ENCODE data around the gene EXOC2.

Gene EXOC2

DNA sequence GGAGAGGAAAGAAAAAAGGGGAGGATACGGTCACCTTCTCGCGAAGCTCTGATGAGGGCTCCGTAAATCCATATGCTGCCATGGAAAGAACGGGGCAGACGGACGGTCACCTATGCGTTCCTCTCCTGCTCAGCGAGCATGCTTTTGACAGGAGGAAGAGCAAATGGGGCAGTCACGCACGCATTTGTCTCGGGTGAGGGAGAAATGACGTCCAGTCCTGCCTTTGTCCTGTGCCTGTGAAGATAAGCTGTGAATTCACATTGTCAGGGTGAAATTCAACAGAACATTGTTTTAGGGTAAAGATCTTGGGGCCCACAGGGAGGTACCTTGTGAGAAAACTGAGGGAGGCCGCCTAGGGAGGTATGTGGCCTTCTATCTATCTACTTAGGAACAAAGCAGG, 217.6 kb downstream of the EXOC2 start:
- in situ Hi-C loops (cut with HindIII; ENCODE audit: low sequenced_read_pairs): no loop called here

DNA sequence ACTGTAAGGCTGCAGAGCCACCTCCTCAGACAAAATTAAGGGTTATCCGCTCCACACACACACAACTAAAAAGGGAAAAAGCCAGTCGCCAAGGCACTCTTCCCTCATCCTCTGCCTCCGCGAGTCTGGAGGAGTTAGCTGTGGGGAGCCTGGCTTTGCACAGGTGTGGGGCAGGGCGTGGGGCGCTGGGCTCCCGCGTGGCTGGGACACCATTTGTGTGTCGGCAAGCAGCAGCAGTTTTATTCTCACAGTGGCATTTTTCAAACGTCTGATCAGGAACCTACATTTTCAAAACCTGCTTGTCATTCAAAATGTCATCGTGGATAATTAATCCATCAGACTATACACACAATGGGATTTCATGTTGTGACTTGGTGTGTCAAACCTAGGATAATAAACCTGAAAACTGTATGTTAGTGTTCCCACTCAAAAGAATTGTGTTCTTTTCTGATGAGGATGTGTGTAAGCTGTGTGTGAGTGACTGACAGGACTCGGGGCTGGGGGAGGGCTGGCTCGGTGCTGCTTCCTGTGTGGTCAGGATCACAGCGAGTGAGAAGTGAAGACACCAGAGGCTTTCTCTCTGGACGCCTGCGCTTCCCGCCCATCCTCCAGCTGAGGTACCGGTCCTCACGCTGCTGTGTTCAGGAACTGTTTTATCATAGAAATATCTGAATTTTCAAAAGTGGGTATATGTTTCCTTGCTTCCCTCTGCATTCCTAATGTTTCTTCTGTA, 218.3 kb downstream of the EXOC2 start:
- in situ Hi-C loops (cut with HindIII; ENCODE audit: low sequenced_read_pairs): no loop called here

DNA sequence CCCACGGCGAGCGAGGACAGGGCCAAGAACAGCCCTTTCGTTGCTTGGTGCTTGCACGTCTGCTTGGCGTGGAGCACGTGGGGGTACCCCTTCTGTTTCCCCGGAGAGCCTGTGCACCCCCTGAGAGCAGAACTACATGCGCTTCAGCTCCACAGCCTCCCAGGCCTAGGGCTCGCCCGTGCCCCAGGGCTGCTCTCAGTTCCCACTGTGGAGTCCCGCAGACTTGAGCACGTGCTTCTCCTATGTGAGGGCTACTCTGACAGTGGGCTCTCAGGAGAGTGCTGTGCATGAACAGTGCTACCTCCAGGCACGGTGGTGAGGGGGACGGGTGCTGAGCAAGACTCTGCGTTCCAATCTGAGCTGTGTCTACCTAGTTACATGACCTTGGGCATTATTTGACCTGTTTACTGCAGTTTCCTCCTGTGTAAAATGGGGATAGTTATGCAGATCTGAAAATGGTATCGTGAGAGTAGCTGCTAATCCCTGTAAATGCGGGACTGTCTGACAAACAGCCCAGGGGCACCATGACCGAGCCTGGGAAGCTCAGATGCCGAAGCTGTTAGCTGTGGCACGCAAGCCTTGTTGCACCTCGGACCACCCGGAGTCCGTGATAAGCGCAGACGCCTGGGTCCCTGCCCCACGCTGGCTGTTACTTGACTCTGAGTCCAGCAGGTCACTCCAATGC, 219.0 kb downstream of the EXOC2 start:
- in situ Hi-C loops (cut with HindIII; ENCODE audit: low sequenced_read_pairs): no loop called here

DNA sequence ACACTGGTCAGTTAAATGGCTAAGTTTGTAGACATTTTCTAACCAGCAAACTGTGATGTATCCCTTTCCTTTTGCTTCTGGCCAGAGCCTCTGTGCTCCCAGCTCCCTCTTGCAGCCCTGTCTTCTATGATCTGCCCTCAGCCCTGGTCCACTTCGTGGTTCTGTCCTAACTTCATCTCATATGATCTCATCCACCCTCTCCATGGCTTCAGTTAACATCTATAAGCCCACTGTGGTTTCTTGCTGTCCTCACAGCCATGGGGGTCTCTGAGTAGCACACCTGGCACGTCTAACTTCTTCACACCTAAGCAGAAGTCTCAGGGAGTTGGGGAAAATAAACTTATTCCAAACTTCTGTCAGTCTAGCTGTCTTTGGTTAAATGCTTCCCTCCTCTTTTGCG, 219.6 kb downstream of the EXOC2 start:
- in situ Hi-C loops (cut with HindIII; ENCODE audit: low sequenced_read_pairs): no loop called here

DNA sequence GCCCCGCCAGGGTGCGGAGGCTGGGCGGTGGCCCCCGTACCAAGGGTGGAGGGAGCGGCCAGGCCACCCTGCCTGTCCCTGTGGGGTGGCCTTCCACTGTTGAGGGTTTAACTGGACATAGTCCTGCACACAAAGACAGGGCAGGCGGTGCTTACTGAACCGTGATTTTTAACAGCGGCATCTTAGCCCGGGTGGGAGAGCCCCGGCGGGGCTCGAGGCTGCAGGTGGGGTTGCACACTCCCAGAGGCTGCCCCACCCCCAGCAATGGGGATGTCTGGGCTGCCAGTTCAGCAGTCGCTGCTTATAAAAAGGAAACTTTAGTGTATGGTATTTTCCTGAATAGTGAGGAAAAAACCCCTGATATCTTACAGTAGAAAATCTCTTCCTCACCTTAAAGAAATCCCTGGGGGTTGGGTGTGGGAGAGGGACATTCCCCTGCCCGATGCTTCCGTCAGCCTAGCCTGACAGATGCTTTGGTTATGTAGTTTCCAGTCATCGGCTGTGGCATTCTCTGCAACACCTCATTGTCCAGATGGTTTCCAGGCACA, 222.0 kb downstream of the EXOC2 start:
- in situ Hi-C loops (cut with HindIII; ENCODE audit: low sequenced_read_pairs): no loop called here

DNA sequence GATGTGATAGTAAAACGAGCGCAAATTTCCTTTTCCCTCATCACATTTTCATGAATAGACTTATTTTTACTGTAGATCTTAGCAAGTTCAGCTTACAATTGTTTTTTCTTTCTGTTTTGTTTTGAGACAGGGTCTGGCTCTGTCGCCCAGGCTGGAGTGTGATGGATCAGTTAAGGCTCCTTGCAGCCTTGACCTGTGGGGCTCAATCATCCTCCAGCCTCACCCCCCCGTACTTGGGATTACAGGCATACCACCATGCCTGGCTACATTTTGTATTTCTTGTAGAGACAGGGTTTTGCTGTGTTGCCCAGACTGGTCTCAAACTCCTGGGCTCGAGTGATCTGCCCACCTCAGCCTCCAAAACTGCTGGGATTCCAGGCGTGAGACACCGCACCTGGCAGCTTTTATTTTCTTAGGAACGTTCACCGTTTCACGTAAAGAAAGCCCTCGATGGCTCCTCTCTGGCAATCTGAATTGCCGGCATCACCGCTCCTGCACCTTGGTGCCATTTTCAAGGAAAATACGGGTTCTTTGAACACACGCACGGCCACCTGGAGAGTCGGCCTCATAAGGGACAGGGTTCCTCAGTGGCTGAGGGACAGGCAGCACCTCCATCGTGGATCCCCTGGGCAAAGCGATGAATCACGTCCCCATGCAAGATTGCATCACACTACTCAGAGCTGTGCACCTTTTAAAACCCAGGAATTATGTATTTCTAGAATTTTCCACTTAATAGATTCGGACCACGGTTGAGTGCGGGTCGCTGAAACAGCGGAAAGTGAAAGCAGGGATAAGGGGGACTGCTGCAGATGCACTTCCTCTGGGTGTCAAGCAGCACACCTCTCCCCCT, 222.7 kb downstream of the EXOC2 start:
- in situ Hi-C loops (cut with HindIII; ENCODE audit: low sequenced_read_pairs): no loop called here

DNA sequence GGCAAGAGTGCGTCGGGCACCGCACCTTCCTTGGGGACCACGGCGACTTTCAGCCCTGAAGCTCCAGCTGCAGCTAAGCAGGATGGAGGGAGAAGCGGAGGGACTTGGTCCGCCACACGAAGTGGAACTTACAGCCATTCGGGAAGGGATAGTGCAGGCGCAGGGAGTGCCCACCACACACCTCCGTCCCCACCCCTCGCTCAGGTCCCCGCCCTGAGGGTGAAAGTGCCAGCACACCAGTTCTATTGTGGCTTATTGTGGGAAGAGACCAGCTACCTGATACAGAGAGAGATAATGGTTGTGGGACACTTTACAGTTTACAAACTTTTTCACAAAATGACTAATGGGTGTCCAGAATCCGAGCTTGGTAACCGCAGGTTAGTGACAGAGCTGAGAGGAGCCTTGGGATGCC, 225.3 kb downstream of the EXOC2 start:
- in situ Hi-C loops (cut with HindIII; ENCODE audit: low sequenced_read_pairs): no loop called here

DNA sequence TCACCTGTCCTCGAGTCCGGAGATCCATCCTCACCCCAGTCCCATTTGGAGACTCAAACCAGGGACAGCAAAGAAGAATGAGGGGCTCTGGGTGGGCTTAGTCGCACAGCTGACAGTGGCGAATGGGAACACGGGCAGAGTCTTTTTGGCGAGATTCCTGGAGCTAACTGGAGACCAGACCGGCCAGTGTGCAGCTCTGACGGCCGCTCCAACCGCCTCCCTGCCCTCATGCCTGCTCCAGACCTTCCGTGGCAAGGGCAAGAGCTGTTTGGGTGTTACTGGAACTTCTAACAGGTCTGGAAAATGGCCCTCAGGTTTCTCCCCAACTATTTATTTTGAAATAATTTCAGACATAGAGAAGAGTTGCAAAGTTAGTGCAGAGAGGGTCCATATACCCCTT, 225.8 kb downstream of the EXOC2 start:
- in situ Hi-C loops (cut with HindIII; ENCODE audit: low sequenced_read_pairs): no loop called here

DNA sequence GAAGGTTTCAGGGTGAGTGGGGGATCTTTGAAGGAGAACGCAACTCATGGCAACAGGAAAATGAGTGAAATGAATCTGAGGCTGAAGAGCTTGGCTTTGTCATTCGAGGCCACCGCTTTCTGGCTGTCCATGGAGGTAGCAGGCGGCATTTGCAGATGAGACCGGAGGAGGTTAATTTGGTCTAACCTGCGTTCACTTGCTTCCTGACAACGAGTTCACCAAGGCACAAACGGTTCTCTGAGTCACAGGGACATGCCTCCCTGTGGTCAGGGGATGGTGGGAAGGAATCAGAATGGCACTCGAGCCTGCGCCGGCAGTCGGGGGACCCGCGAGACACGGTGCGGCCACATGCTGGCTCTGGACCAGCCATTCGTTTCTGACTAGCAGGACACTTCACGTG, 226.4 kb downstream of the EXOC2 start:
- in situ Hi-C loops (cut with HindIII; ENCODE audit: low sequenced_read_pairs): no loop called here

DNA sequence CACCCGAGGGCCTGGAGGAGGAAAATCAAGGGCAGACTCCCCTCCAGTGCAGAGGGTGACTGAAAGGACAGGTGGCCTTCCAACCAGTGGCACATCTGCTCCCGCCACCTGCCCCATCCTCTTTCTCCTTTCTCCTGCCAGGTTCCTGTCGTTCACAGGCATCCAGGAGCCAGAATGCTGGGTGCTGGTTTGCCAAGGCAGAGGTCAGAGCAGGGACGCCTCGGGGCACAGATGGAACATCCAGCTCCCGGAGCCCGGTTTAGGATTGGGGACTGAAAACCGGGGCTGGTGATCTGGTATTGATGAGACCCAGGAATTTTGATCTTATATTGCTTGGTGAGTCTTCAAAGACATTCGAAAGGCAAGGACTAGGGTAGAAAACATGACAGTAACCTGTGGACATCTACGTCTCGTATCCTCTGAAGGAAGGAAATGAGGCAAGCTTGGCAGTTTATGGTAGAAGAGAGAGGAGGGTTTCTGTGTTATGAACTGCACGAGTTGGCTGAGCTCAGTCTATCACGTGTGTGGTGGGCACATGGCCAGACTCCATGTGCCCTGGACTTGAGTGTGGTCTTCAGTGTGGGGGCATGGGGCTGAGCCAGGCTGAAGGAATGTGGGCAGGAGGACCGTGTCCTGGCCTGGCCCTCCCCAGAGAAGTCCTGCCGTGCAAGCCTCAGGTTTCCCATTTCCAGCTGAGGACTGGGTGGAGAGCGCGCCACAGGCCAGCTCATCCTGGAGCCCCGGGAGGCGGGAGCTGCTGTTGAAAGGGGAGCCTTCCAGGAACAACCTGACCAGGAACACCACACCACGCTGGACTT, 227.2 kb downstream of the EXOC2 start:
- in situ Hi-C loops (cut with HindIII; ENCODE audit: low sequenced_read_pairs): no loop called here

DNA sequence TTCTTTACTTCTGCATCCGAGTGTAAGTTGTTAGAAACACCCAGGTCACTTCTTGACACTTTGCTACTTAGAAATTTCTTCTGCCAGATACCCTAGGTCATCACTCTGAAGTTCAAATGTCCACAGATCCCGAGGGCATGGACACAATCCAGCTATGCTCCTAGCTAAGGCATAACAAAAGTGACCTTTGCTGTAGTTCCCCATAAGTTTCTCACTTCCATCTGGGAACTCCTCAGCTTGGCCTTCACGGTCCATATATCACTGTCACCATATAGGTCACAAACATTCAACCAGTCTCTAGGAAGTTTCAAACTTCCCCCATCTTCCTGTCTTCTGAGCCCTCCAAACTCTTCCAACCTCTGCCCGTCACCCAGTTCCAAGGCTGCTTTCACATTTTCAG, 236.1 kb downstream of the EXOC2 start:
- in situ Hi-C loops (cut with HindIII; ENCODE audit: low sequenced_read_pairs): no loop called here

DNA sequence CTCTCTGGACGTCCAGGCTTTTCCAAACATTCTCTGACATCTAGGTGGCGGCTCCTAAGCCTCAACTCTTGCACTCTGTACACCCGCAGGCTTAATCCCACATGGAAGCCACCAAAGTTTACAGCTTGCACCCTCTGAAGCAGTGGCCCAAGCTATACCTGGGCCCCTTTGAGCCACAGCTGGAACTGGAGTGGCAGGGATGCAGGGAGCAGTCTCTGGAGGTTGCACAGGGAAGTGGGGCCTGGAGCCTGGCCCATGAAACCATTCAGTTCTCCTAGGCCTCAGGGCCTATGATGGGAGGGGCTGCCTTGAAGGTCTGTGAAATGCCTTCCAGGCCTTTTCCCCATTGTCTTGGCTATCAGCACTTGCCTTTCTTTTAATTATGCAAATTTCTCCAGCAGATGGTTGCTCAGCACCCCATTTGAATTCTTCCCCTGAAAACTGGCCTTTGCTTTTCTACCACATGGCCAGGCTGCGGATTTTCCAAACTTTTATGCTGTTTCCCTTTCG, 236.5 kb downstream of the EXOC2 start:
- in situ Hi-C loops (cut with HindIII; ENCODE audit: low sequenced_read_pairs): no loop called here

DNA sequence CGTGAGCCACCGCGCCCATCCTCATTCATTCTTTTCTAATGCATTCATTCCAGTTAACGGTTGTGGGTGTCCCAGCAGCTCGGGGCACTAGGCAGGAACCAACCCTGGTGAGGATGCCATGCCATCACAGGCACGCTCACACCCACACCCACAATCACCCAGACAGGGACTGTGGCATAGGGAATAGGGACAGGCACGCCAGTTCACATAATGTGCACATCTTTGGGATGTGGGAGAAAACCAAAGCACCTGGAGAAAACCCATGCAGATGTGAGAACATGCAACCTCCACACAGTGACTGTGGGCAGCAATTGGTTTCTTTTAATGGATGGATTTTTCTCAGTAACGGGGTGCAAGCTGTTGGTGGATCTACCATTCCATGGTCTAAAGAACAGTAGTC, 237.1 kb downstream of the EXOC2 start:
- in situ Hi-C loops (cut with HindIII; ENCODE audit: low sequenced_read_pairs): no loop called here

DNA sequence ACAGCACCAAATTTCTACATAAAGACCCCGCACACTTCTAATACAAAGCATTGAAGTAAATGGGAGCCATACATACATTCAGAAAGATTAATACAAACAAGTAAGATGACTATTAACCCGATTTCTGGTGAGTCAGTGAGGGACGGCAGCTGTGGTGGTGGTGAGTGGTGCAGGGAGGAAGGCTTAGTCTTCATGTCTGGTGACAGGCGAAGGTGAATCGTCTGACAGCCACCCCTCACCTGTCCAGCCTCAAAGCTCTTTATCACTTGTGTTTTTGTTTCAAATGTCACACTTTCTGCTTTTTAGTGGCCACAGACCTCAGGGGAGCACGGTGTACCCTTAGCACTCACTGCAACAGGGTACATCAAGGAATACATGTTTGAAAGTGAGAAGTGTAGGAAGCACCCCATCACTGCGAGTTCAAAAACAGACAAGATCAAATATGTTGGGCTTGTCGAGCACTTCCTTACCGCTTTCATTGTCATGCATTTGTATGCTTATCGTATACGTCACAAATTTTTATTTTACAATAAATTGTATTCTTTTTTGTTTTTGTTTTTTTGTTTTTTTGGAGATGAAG, 237.8 kb downstream of the EXOC2 start:
- in situ Hi-C loops (cut with HindIII; ENCODE audit: low sequenced_read_pairs): no loop called here

DNA sequence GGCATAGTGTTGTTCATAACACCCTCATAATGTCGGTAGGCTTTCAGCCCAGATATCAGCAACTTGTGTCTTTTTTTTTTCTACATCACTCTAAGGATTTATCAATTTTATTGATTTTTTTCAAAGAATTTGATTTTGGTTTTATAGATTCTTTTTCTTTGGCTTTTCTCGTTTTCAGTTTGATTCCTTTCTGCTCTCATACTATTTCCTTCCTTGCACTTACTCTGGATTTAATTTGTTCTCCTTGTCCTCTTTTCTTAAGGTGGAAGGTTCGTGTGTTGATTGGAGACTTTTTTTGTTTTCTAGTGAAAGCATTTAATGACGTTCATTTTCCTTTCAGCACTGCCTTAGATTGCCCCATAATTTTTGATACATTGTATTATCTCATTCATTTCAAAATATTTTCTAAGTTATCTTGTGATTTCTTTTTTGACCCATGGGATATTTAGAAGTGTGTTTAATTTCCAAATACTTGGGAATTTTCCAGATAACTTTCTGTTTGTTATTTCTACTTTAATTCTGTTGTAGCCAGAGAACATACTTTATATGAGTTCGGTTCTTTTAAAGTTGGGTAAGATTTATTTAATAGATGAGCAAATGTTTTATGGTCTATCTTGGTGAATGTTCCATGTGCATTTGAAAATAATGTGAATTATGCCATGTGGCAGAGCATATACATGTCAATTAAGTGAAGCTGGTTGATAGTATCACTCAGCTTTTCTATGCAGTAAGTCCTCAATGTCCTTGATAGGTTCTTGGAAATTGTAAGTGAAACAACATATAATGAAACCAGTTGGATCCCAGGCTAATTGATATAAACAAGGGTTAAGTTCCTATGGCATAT, 238.6 kb downstream of the EXOC2 start:
- in situ Hi-C loops (cut with HindIII; ENCODE audit: low sequenced_read_pairs): no loop called here

DNA sequence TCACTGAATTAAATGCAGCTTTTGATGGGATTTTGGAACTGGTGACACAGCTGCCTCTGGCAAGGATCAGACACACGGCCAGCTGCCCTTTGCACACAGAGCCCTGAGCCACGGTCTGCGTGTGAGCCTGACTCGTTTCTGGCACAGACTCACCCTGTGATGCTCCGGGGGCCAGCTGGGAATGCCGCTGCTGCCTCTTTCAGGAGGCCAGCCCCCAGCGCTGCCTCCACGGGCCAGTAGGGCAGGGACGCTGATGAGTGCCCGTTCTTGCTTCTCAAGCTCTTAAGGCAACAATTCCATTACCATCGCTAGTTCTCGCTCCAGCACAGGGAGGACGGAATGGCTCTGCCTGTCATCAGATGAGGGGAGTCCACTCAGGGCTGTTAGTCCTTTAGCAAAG, 239.8 kb downstream of the EXOC2 start:
- in situ Hi-C loops (cut with HindIII; ENCODE audit: low sequenced_read_pairs): no loop called here

DNA sequence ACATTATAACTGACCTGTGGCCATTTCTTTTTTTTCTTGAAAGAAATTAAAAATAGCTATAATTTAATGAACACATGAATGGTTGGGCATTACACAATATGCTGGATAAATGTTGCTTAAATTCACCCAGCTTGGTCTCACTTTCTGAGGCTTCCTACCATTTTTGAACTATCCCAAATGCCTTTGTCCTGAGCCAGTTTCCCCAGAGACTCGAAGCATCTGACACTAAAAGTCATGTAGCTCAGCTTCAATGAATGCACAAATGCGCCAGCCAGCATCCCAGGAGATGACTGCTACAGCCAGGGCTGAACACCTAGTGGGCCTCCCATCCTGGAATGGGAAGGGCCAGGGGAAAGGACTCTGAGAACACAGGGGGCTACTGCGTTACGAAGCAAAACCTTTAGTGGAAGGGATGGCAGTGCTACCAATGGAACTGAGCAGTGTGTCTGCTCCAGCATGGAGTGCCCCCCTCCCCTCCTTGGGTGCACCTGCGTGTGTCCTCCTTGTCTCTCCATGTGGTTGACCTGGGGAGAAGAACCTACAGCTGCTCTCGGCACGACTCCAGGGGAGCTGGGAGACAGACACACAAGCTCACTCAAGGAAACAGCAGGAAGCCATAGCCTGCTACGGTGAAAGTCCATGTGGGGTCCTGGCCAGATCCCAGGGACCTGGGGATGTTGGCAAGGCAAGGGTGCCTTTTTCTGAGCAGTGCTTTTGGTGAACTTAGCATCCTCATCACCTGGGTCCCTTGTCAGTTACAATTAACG, 240.5 kb downstream of the EXOC2 start:
- in situ Hi-C loops (cut with HindIII; ENCODE audit: low sequenced_read_pairs): no loop called here

DNA sequence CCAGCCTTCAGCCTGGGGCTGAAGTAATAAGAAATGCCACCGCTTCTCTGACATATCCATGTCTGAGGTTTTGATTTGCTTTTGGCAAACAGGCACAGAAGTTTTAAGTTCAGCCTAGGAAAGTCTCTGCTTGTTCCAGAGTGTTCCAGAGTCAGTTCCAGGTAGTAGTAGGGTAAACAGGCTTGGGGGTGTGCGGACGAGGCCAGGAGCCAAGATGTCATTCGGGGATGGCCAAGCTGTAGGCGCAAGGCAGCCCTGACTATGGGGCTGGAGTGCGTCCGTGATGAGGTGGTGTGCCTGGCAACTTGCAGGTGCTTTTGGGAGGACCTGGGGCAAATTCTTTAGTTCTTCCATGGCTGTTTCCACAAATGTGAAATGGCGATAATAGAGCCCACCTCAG, 241.1 kb downstream of the EXOC2 start:
- in situ Hi-C loops (cut with HindIII; ENCODE audit: low sequenced_read_pairs): no loop called here
